Prostate gland (tissue), 2 donors: ENCODE measurements around the gene TPPP3. TPM values are rescaled to one million over a fixed set of nuclear protein-coding genes. Genes with fewer than 3 reads are reported as not detected.

Experiments
- DNase-seq: peaks from one replicate; pipeline ENCODE4 v3.0.0-alpha.2; 2019; ENCODE audit warnings: low spot score
- H3K27ac ChIP-seq, 2 donors: fragments of 200-600 bp; sonication (generic); 2 replicates each; pipeline ENCODE4 v1.5.1; 2017 to 2019
- H3K27me3 ChIP-seq: fragments of 200-600 bp; sonication (generic); replicated peaks from 2 replicates; pipeline ENCODE4 v1.5.1; 2019; ENCODE audit not compliant: insufficient read depth
- H3K36me3 ChIP-seq, 2 donors: fragments of 200-600 bp; sonication (generic); 1 replicate in 1 of 2; 2 replicates in 1 of 2; pipeline versions ENCODE4 v1.5.1 to v1.8.1; 2017 to 2019
- H3K4me1 ChIP-seq: fragments of 200-600 bp; sonication (generic); replicated peaks from 2 replicates; pipeline ENCODE4 v1.5.1; 2019
- H3K4me3 ChIP-seq, 2 donors: fragments of 200-600 bp; sonication (generic); 2 replicates each; pipeline ENCODE4 v1.5.1; 2017 to 2019
- H3K9me3 ChIP-seq: fragments of 200-600 bp; sonication (generic); 2 replicates; pipeline ENCODE4 v1.5.1; 2017
- POLR2A ChIP-seq: fragments of 450-650 bp; IDR thresholded peaks from one replicate; pipeline ENCODE4 v1.6.1; 2016; ENCODE audit warnings: antibody characterized with exemption, mild to moderate bottlenecking
- POLR2AphosphoS5 ChIP-seq: sonication (generic); formaldehyde crosslinking; IDR thresholded peaks from one replicate; pipeline ENCODE4 v1.6.1; 2017; ENCODE audit warnings: antibody characterized with exemption
- WGBS: methylation state at CpG from one replicate; pipeline ENCODE4 v1.1.5; 2018; 5-methylcytosine and 5-hydroxymethylcytosine counted together
- intact Hi-C: fragments of 100-400 bp; cut with DNase I; formaldehyde crosslinking; loops from one replicate; pipeline ENCODE4 v1.14.2; 2022
- total RNA-seq, 2 donors: library from RNA; depleted of rRNA; stranded (reverse); fragments of >200 nt; gene quantifications; one replicate each; pipeline ENCODE4 v1.1.0, GENCODE V29; 2016
- TF ChIP-seq, protein P1 (sequence below), 4 experiments: fragments of 200-600 bp in 2 of 4; fragments of 450-650 bp in 2 of 4; sonication (generic) in 2 of 4; IDR thresholded peaks; 1 replicate in 3 of 4; 2 replicates in 1 of 4; pipeline ENCODE4 v1.5.1; 2016 to 2019; ENCODE audit warnings: antibody characterized with exemption in 4 of 4, mild to moderate bottlenecking in 2 of 4, moderate library complexity in 2 of 4

Gene TPPP3
- total RNA-seq, 2 donors from 2014 or later, result 3.4 to 10.0 TPM

GRCh38 chr16:67405336-67405735 is 12.0 kb upstream of the TPPP3 start:
- Histone ChIP-seq H3K36me3 (no peaks in the 10 kb centered on the region), H3K4me3 (no peak overlapping the region), H3K27me3 (no peaks in the 10 kb centered on the region), H3K27ac (peak overlapping the region; percentile 94 to 95), H3K9me3 (no peaks in the 10 kb centered on the region), H3K4me1 (peaks cover 22% of the 10 kb centered on the region)
- 71% methylated on average over 8 of the region's 8 CpGs for whole genome bisulfite sequencing
- intact Hi-C loops, result no loop called here
- DNase-seq, result no peak
- TF ChIP-seq, protein P1, sequence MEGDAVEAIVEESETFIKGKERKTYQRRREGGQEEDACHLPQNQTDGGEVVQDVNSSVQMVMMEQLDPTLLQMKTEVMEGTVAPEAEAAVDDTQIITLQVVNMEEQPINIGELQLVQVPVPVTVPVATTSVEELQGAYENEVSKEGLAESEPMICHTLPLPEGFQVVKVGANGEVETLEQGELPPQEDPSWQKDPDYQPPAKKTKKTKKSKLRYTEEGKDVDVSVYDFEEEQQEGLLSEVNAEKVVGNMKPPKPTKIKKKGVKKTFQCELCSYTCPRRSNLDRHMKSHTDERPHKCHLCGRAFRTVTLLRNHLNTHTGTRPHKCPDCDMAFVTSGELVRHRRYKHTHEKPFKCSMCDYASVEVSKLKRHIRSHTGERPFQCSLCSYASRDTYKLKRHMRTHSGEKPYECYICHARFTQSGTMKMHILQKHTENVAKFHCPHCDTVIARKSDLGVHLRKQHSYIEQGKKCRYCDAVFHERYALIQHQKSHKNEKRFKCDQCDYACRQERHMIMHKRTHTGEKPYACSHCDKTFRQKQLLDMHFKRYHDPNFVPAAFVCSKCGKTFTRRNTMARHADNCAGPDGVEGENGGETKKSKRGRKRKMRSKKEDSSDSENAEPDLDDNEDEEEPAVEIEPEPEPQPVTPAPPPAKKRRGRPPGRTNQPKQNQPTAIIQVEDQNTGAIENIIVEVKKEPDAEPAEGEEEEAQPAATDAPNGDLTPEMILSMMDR (IDR thresholded peaks at IDR 0.05), result no peak
- TF ChIP-seq POLR2A (no peak), POLR2AphosphoS5 (no peak)

DNA sequence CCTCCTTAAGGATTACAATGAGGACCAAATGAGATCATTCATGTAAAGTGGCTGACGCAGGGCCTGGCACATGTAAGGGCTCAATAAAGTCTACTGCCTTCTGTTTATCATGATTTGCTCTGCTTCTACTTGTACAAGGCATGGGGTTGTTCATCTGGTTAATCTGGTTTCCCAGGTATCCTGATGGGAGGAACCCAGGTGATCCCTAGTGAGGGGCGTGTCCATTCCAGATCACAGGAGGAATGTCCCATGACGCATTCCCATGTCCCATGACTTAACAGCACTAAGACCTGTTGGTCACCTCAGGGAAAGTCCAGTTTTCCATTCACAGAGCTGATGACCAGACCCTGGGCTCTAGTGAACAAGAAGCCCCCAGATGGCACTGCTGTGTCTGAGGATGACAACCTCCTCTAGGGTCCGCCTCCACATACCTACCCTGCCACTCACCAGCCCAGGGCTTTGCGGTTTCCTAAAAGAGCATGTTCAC is 11.5 kb upstream of the TPPP3 start:
- H3K27ac ChIP-seq, result peak overlapping the region; percentile 94 to 95
- DNase-seq, result peak; percentile 99
- TF ChIP-seq POLR2AphosphoS5 (peak; percentile 100), POLR2A (peak; percentile 44)
- TF ChIP-seq, protein P1 (IDR thresholded peaks at IDR 0.05), result no peak
- intact Hi-C loops, result no loop called here
- H3K9me3 ChIP-seq, result no peaks in the 10 kb centered on the region
- H3K27me3 ChIP-seq, result no peaks in the 10 kb centered on the region
- peaks cover 22% of the 10 kb centered on the region for H3K4me1 ChIP-seq
- H3K36me3 ChIP-seq, result no peaks in the 10 kb centered on the region
- H3K4me3 ChIP-seq, result no peak overlapping the region
- WGBS, result 53% methylated on average over 5 of the region's 5 CpGs

DNA sequence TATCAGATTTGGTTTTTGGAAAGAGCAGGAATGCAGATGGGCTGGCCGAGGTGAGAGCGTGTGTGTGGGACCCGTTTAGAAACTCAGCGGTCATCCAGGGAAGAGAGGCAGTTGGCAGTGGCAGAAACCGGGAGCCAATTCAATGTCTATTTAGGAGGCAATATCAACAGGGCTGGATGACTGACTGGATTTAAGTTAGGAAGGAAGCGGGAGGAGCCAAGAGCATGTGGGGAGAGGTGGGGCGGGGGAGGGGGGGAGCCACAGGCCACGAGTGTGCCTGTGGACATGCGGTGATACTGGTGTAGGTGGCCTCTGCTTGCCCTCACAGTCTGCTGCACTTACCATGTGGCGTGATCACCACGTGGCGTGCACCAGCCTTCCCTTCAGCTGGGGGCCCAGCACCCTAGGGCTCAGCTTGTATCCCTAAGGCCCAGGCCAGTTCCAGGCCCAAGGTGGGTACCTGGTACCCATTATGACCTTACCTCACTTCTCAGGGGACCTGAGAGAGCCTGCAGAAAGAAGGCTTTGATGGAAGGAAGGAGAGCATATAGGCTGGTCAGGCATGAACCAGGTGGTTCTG is 10.8 kb upstream of the TPPP3 start:
- 57% methylated on average over 12 of the region's 12 CpGs for WGBS
- intact Hi-C loops, result no loop called here
- Histone ChIP-seq H3K4me1 (peaks cover 22% of the 10 kb centered on the region), H3K9me3 (no peaks in the 10 kb centered on the region), H3K27me3 (no peaks in the 10 kb centered on the region), H3K4me3 (no peak overlapping the region), H3K27ac (peak overlapping the region; percentile 94 to 95), H3K36me3 (no peaks in the 10 kb centered on the region)
- DNase-seq, result no peak
- TF ChIP-seq, protein P1 (IDR thresholded peaks at IDR 0.05), result no peak
- TF ChIP-seq POLR2AphosphoS5 (no peak), POLR2A (no peak)

- Histone ChIP-seq H3K27ac (no peak overlapping the region), H3K4me3 (no peak overlapping the region), H3K36me3 (no peaks in the 10 kb centered on the region), H3K4me1 (peaks cover 27% of the 10 kb centered on the region), H3K27me3 (no peaks in the 10 kb centered on the region), H3K9me3 (no peaks in the 10 kb centered on the region)
- TF ChIP-seq POLR2A (no peak), POLR2AphosphoS5 (no peak)
- TF ChIP-seq, protein P1 (IDR thresholded peaks at IDR 0.05), result no peak
- 88% methylated on average over 14 of the region's 14 CpGs for WGBS
- DNase-seq, result no peak
- intact Hi-C loops, result no loop called here
These were observed 7.6 kb upstream of the TPPP3 start for GRCh38 chr16:67400901-67401300.
